ENCODE results near the gene PSMD4.
"Not testable (repeated sequence)": the region's sequence is repeated elsewhere in the genome, so short reads cannot be mapped to it uniquely, and the experiment has no call there.

Gene PSMD4

GRCh38 chr1:151255381-151255780 is 847 bp downstream of the PSMD4 start:
- Mint-ChIP-seq H3K27me3 (no peaks in the 10 kb centered on the region), H3K4me3 (peak overlapping the region; percentile 95), H3K4me1 (ENCODE audit: low read depth) (peaks cover 38% of the 10 kb centered on the region), H3K36me3 (peaks cover 4% of the 10 kb centered on the region), H3K9me3 (ENCODE audit: low read depth) (no peaks in the 10 kb centered on the region), H3K27ac (peak overlapping the region; percentile 99)

GRCh38 chr1:151259351-151259750 is 4.8 kb downstream of the PSMD4 start:
- H3K4me3 Mint-ChIP-seq = no peak overlapping the region
- no peak overlapping the region for H3K27ac Mint-ChIP-seq
- peaks cover 4% of the 10 kb centered on the region for H3K36me3 Mint-ChIP-seq
- H3K4me1 Mint-ChIP-seq (ENCODE audit: low read depth) = peaks cover 34% of the 10 kb centered on the region
- H3K27me3 Mint-ChIP-seq = no peaks in the 10 kb centered on the region
- no peaks in the 10 kb centered on the region for H3K9me3 Mint-ChIP-seq (ENCODE audit: low read depth)

GRCh38 chr1:151265446-151266236 is 11.1 kb downstream of the PSMD4 start:
- Mint-ChIP-seq H3K27ac (peak overlapping the region; percentile 7), H3K4me3 (no peak overlapping the region), H3K27me3 (no peaks in the 10 kb centered on the region), H3K36me3 (peaks cover 2% of the 10 kb centered on the region), H3K4me1 (ENCODE audit: low read depth) (no peaks in the 10 kb centered on the region), H3K9me3 (ENCODE audit: low read depth) (no peaks in the 10 kb centered on the region)

- peaks cover 2% of the 10 kb centered on the region for H3K36me3 Mint-ChIP-seq
- H3K4me1 Mint-ChIP-seq (ENCODE audit: low read depth) = no peaks in the 10 kb centered on the region
- H3K27me3 Mint-ChIP-seq = no peaks in the 10 kb centered on the region
- no peak overlapping the region for H3K4me3 Mint-ChIP-seq
- no peaks in the 10 kb centered on the region for H3K9me3 Mint-ChIP-seq (ENCODE audit: low read depth)
- no peak overlapping the region for H3K27ac Mint-ChIP-seq
Measured at GRCh38 chr1:151266315-151266714, 11.8 kb downstream of the PSMD4 start.

- Mint-ChIP-seq H3K27me3 (no peaks in the 10 kb centered on the region), H3K4me3 (no peak overlapping the region), H3K27ac (no peak overlapping the region), H3K9me3 (ENCODE audit: low read depth) (no peaks in the 10 kb centered on the region), H3K4me1 (ENCODE audit: low read depth) (no peaks in the 10 kb centered on the region), H3K36me3 (peaks cover 2% of the 10 kb centered on the region)
Measured at GRCh38 chr1:151266821-151267220, 12.3 kb downstream of the PSMD4 start.

- no peak overlapping the region for H3K27ac Mint-ChIP-seq
- H3K36me3 Mint-ChIP-seq = peaks cover 4% of the 10 kb centered on the region
Measured at GRCh38 chr1:151267760-151268159, 13.2 kb downstream of the PSMD4 start.

GRCh38 chr1:151273924-151274466 is 19.5 kb downstream of the PSMD4 start:
- peaks cover 2% of the 10 kb centered on the region for H3K36me3 Mint-ChIP-seq
- no peak overlapping the region for H3K27ac Mint-ChIP-seq
- H3K9me3 Mint-ChIP-seq (ENCODE audit: low read depth) = no peaks in the 10 kb centered on the region
- H3K27me3 Mint-ChIP-seq = no peaks in the 10 kb centered on the region
- H3K4me3 Mint-ChIP-seq = no peak overlapping the region
- H3K4me1 Mint-ChIP-seq (ENCODE audit: low read depth) = peaks cover 9% of the 10 kb centered on the region

More at GRCh38 chr1:151267760-151268159, 13.2 kb downstream of the PSMD4 start:
- Mint-ChIP-seq H3K4me1 (ENCODE audit: low read depth) (no peaks in the 10 kb centered on the region), H3K4me3 (no peak overlapping the region), H3K9me3 (ENCODE audit: low read depth) (no peaks in the 10 kb centered on the region), H3K27me3 (no peaks in the 10 kb centered on the region)

GRCh38 chr1:151275341-151275740 is 20.8 kb downstream of the PSMD4 start:
- H3K9me3 Mint-ChIP-seq (ENCODE audit: low read depth); H3K27ac Mint-ChIP-seq; H3K36me3 Mint-ChIP-seq; H3K4me3 Mint-ChIP-seq; H3K27me3 Mint-ChIP-seq: not testable (repeated sequence)
- peaks cover 13% of the 10 kb centered on the region for H3K4me1 Mint-ChIP-seq (ENCODE audit: low read depth)

- peaks cover 2% of the 10 kb centered on the region for H3K36me3 Mint-ChIP-seq
- peak overlapping the region; percentile 57 for H3K4me3 Mint-ChIP-seq
- H3K27ac Mint-ChIP-seq = peak overlapping the region; percentile 79
Measured at GRCh38 chr1:151277249-151277648, 22.7 kb downstream of the PSMD4 start.

GRCh38 chr1:151281225-151281968 is 26.9 kb downstream of the PSMD4 start:
- Mint-ChIP-seq H3K4me1 (ENCODE audit: low read depth) (peaks cover 35% of the 10 kb centered on the region), H3K27ac (peak overlapping the region; percentile 99), H3K4me3 (peak overlapping the region; percentile 99), H3K36me3 (no peaks in the 10 kb centered on the region), H3K9me3 (ENCODE audit: low read depth) (no peaks in the 10 kb centered on the region), H3K27me3 (no peaks in the 10 kb centered on the region)

More at GRCh38 chr1:151277249-151277648, 22.7 kb downstream of the PSMD4 start:
- no peaks in the 10 kb centered on the region for H3K27me3 Mint-ChIP-seq
- no peaks in the 10 kb centered on the region for H3K9me3 Mint-ChIP-seq (ENCODE audit: low read depth)
- H3K4me1 Mint-ChIP-seq (ENCODE audit: low read depth) = peaks cover 15% of the 10 kb centered on the region

GRCh38 chr1:151281969-151282882 is 27.7 kb downstream of the PSMD4 start, which contains the start of gene ZNF687:
Gene ZNF687, plus strand, starts transcription at chr1:151282299. Its CDS starts 3,993 bp downstream, at chr1:151286292.
- no peaks in the 10 kb centered on the region for H3K27me3 Mint-ChIP-seq
- H3K4me3 Mint-ChIP-seq = peak within 1 kb of the TSS; percentile 99
- no peaks in the 10 kb centered on the region for H3K36me3 Mint-ChIP-seq
- H3K27ac Mint-ChIP-seq = peak within 1 kb of the TSS; percentile 99
- H3K9me3 Mint-ChIP-seq (ENCODE audit: low read depth) = no peaks in the 10 kb centered on the region
- H3K4me1 Mint-ChIP-seq (ENCODE audit: low read depth) = peaks cover 34% of the 10 kb centered on the region

- Mint-ChIP-seq H3K4me1 (ENCODE audit: low read depth) (peaks cover 29% of the 10 kb centered on the region), H3K9me3 (ENCODE audit: low read depth) (no peaks in the 10 kb centered on the region)
Measured at GRCh38 chr1:151282883-151283725, 28.6 kb downstream of the PSMD4 start.

GRCh38 chr1:151284013-151284577 is 29.6 kb downstream of the PSMD4 start:
- Mint-ChIP-seq H3K27me3 (no peaks in the 10 kb centered on the region), H3K4me1 (ENCODE audit: low read depth) (peaks cover 35% of the 10 kb centered on the region), H3K9me3 (ENCODE audit: low read depth) (no peaks in the 10 kb centered on the region), H3K27ac (peak overlapping the region; percentile 86), H3K4me3 (peak overlapping the region; percentile 99), H3K36me3 (no peaks in the 10 kb centered on the region)

More at GRCh38 chr1:151282883-151283725, 28.6 kb downstream of the PSMD4 start:
- Mint-ChIP-seq H3K27ac (peak overlapping the region; percentile 86), H3K27me3 (no peaks in the 10 kb centered on the region), H3K36me3 (no peaks in the 10 kb centered on the region), H3K4me3 (peak overlapping the region; percentile 99)

All from activated naive CD8-positive, alpha-beta T cell (primary cell).